Progenitor cell of endocrine pancreas (in vitro differentiated cells): ENCODE results near the gene CHFR. TPM values are rescaled to one million over a fixed set of nuclear protein-coding genes. Genes with fewer than 3 reads are reported as not detected.
A peak's percentile ranks its signal among the peaks of the same experiment; 100 is the strongest.

Source experiments
- DNase-seq: peaks from one replicate; pipeline ENCODE4 v3.0.0; 2021; ENCODE audit warnings: low spot score; ENCODE audit not compliant: unreplicated experiment
- H3K27ac Mint-ChIP-seq: 2 replicates; pipeline ENCODE4 v1.8.0; 2021; ENCODE audit warnings: mild to moderate bottlenecking, moderate library complexity, mixed read lengths
- H3K27me3 Mint-ChIP-seq: 2 replicates; pipeline ENCODE4 v1.8.0; 2021; ENCODE audit warnings: mixed read lengths
- H3K36me3 Mint-ChIP-seq: 2 replicates; pipeline ENCODE4 v1.8.0; 2022; ENCODE audit warnings: mixed read lengths; ENCODE audit not compliant: insufficient read depth
- H3K4me1 Mint-ChIP-seq: 2 replicates; pipeline ENCODE4 v1.8.0; 2021; ENCODE audit warnings: low read depth, mixed read lengths
- H3K4me3 Mint-ChIP-seq: 2 replicates; pipeline ENCODE4 v1.8.0; 2021; ENCODE audit warnings: low read depth, mild to moderate bottlenecking, moderate library complexity, mixed read lengths
- H3K9me3 Mint-ChIP-seq: 2 replicates; pipeline ENCODE4 v1.8.0; 2021; ENCODE audit warnings: low read depth, mixed read lengths
- total RNA-seq: library from RNA; stranded (reverse); gene quantifications from 2 replicates; pipeline ENCODE4 v1.2.1, GENCODE V29; 2021
- TF ChIP-seq, protein P1 (sequence below): fragments of 200-600 bp; sonication (generic); IDR thresholded peaks from one replicate; pipeline ENCODE4 v1.5.0; 2021; ENCODE audit warnings: antibody characterized with exemption, mild to moderate bottlenecking; ENCODE audit not compliant: unreplicated experiment

Gene CHFR
- total RNA-seq, 1 donor from 2014 or later: 51.4 TPM

DNA sequence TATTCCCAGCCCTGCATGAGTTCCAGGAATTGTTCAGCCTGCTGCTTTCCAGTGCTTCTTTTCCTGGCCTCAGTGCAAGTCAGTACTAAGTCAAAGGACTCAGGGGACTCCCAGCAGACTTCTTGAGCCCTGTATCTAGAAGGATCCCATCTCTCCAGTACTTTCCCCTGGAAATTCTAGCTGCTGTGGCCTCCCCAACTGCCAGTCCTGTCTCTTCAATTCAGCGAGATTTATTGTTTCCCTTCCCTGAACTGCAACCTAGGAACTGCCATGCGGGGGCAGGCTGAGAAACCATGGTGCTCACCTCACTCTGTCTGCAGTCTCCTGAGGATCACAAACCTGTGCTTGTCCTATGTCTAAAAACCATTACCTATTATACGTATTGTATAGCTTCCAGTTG is 37.0 kb upstream of the CHFR start:
- Mint-ChIP-seq H3K27me3 (no peaks in the 10 kb centered on the region), H3K4me3 (no peak overlapping the region), H3K27ac (no peak overlapping the region), H3K9me3 (peaks cover 63% of the 10 kb centered on the region), H3K4me1 (no peaks in the 10 kb centered on the region), H3K36me3 (peaks cover 75% of the 10 kb centered on the region)
- DNase-seq: no peak
- TF ChIP-seq, protein P1, sequence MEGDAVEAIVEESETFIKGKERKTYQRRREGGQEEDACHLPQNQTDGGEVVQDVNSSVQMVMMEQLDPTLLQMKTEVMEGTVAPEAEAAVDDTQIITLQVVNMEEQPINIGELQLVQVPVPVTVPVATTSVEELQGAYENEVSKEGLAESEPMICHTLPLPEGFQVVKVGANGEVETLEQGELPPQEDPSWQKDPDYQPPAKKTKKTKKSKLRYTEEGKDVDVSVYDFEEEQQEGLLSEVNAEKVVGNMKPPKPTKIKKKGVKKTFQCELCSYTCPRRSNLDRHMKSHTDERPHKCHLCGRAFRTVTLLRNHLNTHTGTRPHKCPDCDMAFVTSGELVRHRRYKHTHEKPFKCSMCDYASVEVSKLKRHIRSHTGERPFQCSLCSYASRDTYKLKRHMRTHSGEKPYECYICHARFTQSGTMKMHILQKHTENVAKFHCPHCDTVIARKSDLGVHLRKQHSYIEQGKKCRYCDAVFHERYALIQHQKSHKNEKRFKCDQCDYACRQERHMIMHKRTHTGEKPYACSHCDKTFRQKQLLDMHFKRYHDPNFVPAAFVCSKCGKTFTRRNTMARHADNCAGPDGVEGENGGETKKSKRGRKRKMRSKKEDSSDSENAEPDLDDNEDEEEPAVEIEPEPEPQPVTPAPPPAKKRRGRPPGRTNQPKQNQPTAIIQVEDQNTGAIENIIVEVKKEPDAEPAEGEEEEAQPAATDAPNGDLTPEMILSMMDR: no peak

DNA sequence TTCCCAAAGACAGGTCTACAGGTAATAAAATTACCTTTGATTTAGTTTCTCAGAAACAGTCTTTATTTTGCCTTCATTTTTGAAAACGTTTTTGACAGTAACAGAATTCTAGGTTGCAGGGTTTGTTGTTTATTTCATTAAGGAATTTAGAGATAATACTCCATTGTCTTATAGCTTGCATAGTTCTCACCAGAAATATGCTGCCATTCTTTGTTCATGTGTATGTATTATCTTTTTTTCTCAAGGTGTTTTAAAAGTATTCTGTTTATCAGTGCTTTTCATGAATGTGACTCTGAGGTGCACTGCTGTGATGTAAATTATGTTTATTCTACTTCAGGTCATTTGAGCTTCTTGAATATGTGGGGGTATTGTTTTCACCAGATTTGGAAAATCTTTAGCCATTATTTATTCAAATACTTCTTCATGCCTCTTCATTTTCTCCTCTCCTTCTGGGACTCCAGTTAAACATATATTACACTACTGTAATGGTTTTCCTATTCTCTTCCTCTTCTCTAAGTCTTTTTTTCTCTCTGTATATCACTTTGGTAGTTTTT is 36.0 kb upstream of the CHFR start:
- no peaks in the 10 kb centered on the region for H3K4me1 Mint-ChIP-seq
- H3K9me3 Mint-ChIP-seq: peaks cover 59% of the 10 kb centered on the region
- DNase-seq: no peak
- TF ChIP-seq, protein P1: no peak
- H3K27ac Mint-ChIP-seq: no peak overlapping the region
- H3K4me3 Mint-ChIP-seq: no peak overlapping the region
- H3K36me3 Mint-ChIP-seq: peaks cover 70% of the 10 kb centered on the region
- H3K27me3 Mint-ChIP-seq: no peaks in the 10 kb centered on the region

DNA sequence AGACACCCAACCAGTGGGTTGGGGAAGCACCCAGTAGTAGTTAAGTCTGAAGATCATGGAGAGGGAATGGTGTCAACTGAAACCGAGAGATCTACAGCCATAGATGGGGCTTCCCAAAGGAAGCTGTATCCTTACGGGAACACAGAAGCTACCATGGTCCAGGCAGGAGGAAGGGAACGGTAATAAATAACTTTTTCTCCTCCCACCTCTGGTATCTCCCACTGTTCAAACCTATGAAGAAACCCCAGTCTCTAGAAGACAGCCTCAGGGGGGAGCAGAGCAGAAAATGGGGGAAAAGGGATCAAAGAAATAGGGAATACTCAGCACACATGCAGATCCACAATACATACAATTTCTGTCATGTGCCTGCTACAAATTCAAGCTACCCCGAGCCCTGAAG is 35.3 kb upstream of the CHFR start:
- Mint-ChIP-seq H3K4me3 (no peak overlapping the region), H3K27me3 (no peaks in the 10 kb centered on the region), H3K9me3 (peaks cover 66% of the 10 kb centered on the region), H3K27ac (no peak overlapping the region), H3K36me3 (peaks cover 73% of the 10 kb centered on the region), H3K4me1 (no peaks in the 10 kb centered on the region)
- DNase-seq: no peak
- TF ChIP-seq, protein P1: no peak

GRCh38 chr12:132921685-132922084 is 34.3 kb upstream of the CHFR start:
- DNase-seq: no peak
- H3K9me3 Mint-ChIP-seq: peaks cover 62% of the 10 kb centered on the region
- H3K36me3 Mint-ChIP-seq: peaks cover 68% of the 10 kb centered on the region
- no peak overlapping the region for H3K27ac Mint-ChIP-seq
- TF ChIP-seq, protein P1: no peak
- H3K4me1 Mint-ChIP-seq: no peaks in the 10 kb centered on the region
- no peak overlapping the region for H3K4me3 Mint-ChIP-seq
- no peaks in the 10 kb centered on the region for H3K27me3 Mint-ChIP-seq

DNA sequence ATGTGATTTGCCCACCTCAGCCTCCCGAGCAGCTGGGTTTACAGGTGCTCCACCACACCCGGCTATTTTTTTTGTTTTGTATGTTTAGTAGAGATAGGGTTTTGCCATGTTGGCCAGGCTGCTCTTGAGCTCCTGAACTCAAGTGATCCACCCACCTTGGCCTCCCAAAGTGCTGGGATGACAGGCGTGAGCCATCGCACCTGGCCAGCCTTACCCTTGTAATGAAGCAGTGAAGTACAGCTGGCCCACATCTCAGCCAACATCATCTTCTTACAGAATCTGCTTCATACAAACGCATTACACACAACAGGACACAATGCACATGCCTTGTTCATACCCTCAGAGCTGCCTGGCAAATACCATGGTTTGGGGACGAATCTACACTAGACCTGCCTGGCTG is 31.3 kb upstream of the CHFR start:
- H3K27me3 Mint-ChIP-seq: no peaks in the 10 kb centered on the region
- H3K36me3 Mint-ChIP-seq: peaks cover 50% of the 10 kb centered on the region
- no peaks in the 10 kb centered on the region for H3K4me1 Mint-ChIP-seq
- H3K27ac Mint-ChIP-seq: peak overlapping the region; percentile 41
- TF ChIP-seq, protein P1: no peak
- peaks cover 49% of the 10 kb centered on the region for H3K9me3 Mint-ChIP-seq
- no peak for DNase-seq
- no peak overlapping the region for H3K4me3 Mint-ChIP-seq
